ENCODE measurements around the gene C4orf51. TPM values are rescaled to one million over a fixed set of nuclear protein-coding genes. Genes with fewer than 3 reads are reported as not detected.

The C4orf51 gene
- total and polyA plus RNA-seq, 2 donors from 2014 or later, result not detected

GRCh38 chr4:145732001-145732815 is 52.3 kb downstream of the C4orf51 start:
- Histone ChIP-seq H3K27me3 (ENCODE audit: control insufficient read depth, insufficient read depth, low read length) (no peaks in the 10 kb centered on the region), H3K4me1 (ENCODE audit: control insufficient read depth in 2 of 3, insufficient read depth in 2 of 3, low read depth in 1 of 3, low read length in 3 of 3) (peaks cover 6 to 26% (median 24%) of the 10 kb centered on the region in 3 donors), H3K4me3 (ENCODE audit: low read length in 3 of 3) (peak overlapping the region; percentile 41 to 78 (median 70)), H3K36me3 (ENCODE audit: control insufficient read depth in 2 of 3, insufficient read depth in 3 of 3, low read length in 3 of 3) (no peaks in the 10 kb centered on the region), H3K27ac (ENCODE audit: low read depth in 2 of 2, low read length in 2 of 2) (peak overlapping the region; percentile 93 to 97), H3K9me3 (ENCODE audit: control insufficient read depth in 2 of 3, insufficient read depth in 1 of 3, low read length in 3 of 3) (no peaks in the 10 kb centered on the region), H3K9ac (ENCODE audit: low read length in 3 of 3) (peak overlapping the region; percentile 19 to 70 (median 55))
- no peak for TF ChIP-seq CTCF (IDR thresholded peaks at IDR 0.05; ENCODE audit: borderline replicate concordance, extremely low read depth, insufficient read depth)
- peak in 3 of 5 donors; percentile 35 to 72 (median 47) for DNase-seq
- no peak for FAIRE-seq
- intact Hi-C loops (cut with DNase I), result no loop called here

- Histone ChIP-seq H3K27ac (ENCODE audit: low read depth in 2 of 2, low read length in 2 of 2) (peak overlapping the region; percentile 97 to 98), H3K36me3 (ENCODE audit: control insufficient read depth in 2 of 3, insufficient read depth in 3 of 3, low read length in 3 of 3) (no peaks in the 10 kb centered on the region), H3K9ac (ENCODE audit: low read length in 3 of 3) (peak overlapping the region in 2 of 3 donors; percentile 55 to 70), H3K4me1 (ENCODE audit: control insufficient read depth in 2 of 3, insufficient read depth in 2 of 3, low read depth in 1 of 3, low read length in 3 of 3) (peaks cover 6 to 26% (median 24%) of the 10 kb centered on the region in 3 donors), H3K4me3 (ENCODE audit: low read length in 3 of 3) (peak overlapping the region; percentile 29 to 60 (median 38)), H3K9me3 (ENCODE audit: control insufficient read depth in 2 of 3, insufficient read depth in 1 of 3, low read length in 3 of 3) (no peaks in the 10 kb centered on the region), H3K27me3 (ENCODE audit: control insufficient read depth, insufficient read depth, low read length) (no peaks in the 10 kb centered on the region)
- FAIRE-seq, result no peak
- intact Hi-C loops (cut with DNase I), result no loop called here
- no peak for TF ChIP-seq CTCF (IDR thresholded peaks at IDR 0.05; ENCODE audit: borderline replicate concordance, extremely low read depth, insufficient read depth)
- DNase-seq, result peak; percentile 97 to 98 (median 97)
These were observed 53.2 kb downstream of the C4orf51 start for GRCh38 chr4:145732895-145733880.

- H3K27ac ChIP-seq (ENCODE audit: low read depth in 2 of 2, low read length in 2 of 2), result peak overlapping the region; percentile 97 to 98
- H3K9ac ChIP-seq (ENCODE audit: low read length in 3 of 3), result peak overlapping the region in 1 of 3 donors; percentile 55
- peaks cover 6 to 26% (median 24%) of the 10 kb centered on the region in 3 donors for H3K4me1 ChIP-seq (ENCODE audit: control insufficient read depth in 2 of 3, insufficient read depth in 2 of 3, low read depth in 1 of 3, low read length in 3 of 3)
- no peak for TF ChIP-seq CTCF (IDR thresholded peaks at IDR 0.05; ENCODE audit: borderline replicate concordance, extremely low read depth, insufficient read depth)
- H3K27me3 ChIP-seq (ENCODE audit: control insufficient read depth, insufficient read depth, low read length), result no peaks in the 10 kb centered on the region
- intact Hi-C loops (cut with DNase I), result no loop called here
- no peaks in the 10 kb centered on the region for H3K36me3 ChIP-seq (ENCODE audit: control insufficient read depth in 2 of 3, insufficient read depth in 3 of 3, low read length in 3 of 3)
- FAIRE-seq (no peak), DNase-seq (no peak)
- peak overlapping the region in 2 of 3 donors; percentile 5 to 60 for H3K4me3 ChIP-seq (ENCODE audit: low read length in 3 of 3)
- no peaks in the 10 kb centered on the region for H3K9me3 ChIP-seq (ENCODE audit: control insufficient read depth in 2 of 3, insufficient read depth in 1 of 3, low read length in 3 of 3)
These were observed 54.1 kb downstream of the C4orf51 start for GRCh38 chr4:145734031-145734430.
